H9 (cell line): ENCODE measurements around the gene TEX54. TPM values are rescaled to one million over a fixed set of nuclear protein-coding genes. Genes with fewer than 3 reads are reported as not detected.
A peak's percentile ranks its signal among the peaks of the same experiment; 100 is the strongest.
"Not testable (repeated sequence)": the region's sequence is repeated elsewhere in the genome, so short reads cannot be mapped to it uniquely, and the experiment has no call there.

Experiments used
- DNase-seq: peaks from one replicate; pipeline ENCODE4 v3.0.0-alpha.2; 2017
- H2AFZ ChIP-seq: one replicate; pipeline ENCODE4 v1.6.1; 2013; ENCODE audit warnings: mild to moderate bottlenecking, low read length, control low read depth, moderate library complexity
- H2AK5ac ChIP-seq: 2 replicates; pipeline ENCODE4 v1.6.1; 2013; ENCODE audit warnings: low read length, control low read depth, mixed read lengths; ENCODE audit not compliant: insufficient read length
- H2BK120ac ChIP-seq: one replicate; pipeline ENCODE4 v1.6.1; 2013; ENCODE audit warnings: low read depth, mild to moderate bottlenecking, low read length, control low read depth, inconsistent platforms; ENCODE audit not compliant: poor library complexity, severe bottlenecking
- H2BK12ac ChIP-seq: 2 replicates; pipeline ENCODE4 v1.6.1; 2013; ENCODE audit warnings: low read length, control low read depth, mixed read lengths, low read depth; ENCODE audit not compliant: insufficient read length
- H2BK15ac ChIP-seq: 2 replicates; pipeline ENCODE4 v1.6.1; 2013; ENCODE audit warnings: low read depth, low read length, control low read depth
- H2BK20ac ChIP-seq: one replicate; pipeline ENCODE4 v1.6.1; 2013; ENCODE audit warnings: low read depth, mild to moderate bottlenecking, low read length, control low read depth, inconsistent platforms; ENCODE audit not compliant: poor library complexity, severe bottlenecking
- H2BK5ac ChIP-seq: 2 replicates; pipeline ENCODE4 v1.6.1; 2013; ENCODE audit warnings: low read length, control low read depth, mixed read lengths; ENCODE audit not compliant: insufficient read length
- H3K14ac ChIP-seq: 2 replicates; pipeline ENCODE4 v1.6.1; 2013; ENCODE audit warnings: low read length, control low read depth; ENCODE audit not compliant: insufficient read depth
- H3K18ac ChIP-seq: 2 replicates; pipeline ENCODE4 v1.6.1; 2013; ENCODE audit warnings: low read depth, mild to moderate bottlenecking, mixed read lengths, low read length, control low read depth; ENCODE audit not compliant: insufficient read length
- H3K23ac ChIP-seq: 2 replicates; pipeline ENCODE4 v1.6.1; 2013; ENCODE audit warnings: low read length, control low read depth, mixed read lengths, low read depth; ENCODE audit not compliant: insufficient read length
- H3K23me2 ChIP-seq: 2 replicates; pipeline ENCODE4 v1.6.1; 2013; ENCODE audit warnings: low read depth, mild to moderate bottlenecking, mixed read lengths, low read length, control low read depth; ENCODE audit not compliant: insufficient read length, poor library complexity, severe bottlenecking
- H3K27ac ChIP-seq: 2 replicates; pipeline ENCODE4 v1.5.1; 2013; ENCODE audit warnings: low read length, control low read depth, mixed read lengths, low read depth; ENCODE audit not compliant: insufficient read length
- H3K27me3 ChIP-seq: 2 replicates; pipeline ENCODE4 v1.6.1; 2013; ENCODE audit warnings: low read length, control low read depth, inconsistent platforms; ENCODE audit not compliant: insufficient read depth
- H3K4ac ChIP-seq: 2 replicates; pipeline ENCODE4 v1.6.1; 2013; ENCODE audit warnings: low read depth, mild to moderate bottlenecking, control low read depth, inconsistent platforms, low read length, moderate library complexity
- H3K4me1 ChIP-seq: 2 replicates; pipeline ENCODE4 v1.6.1; 2013; ENCODE audit warnings: low read length, control low read depth, inconsistent platforms; ENCODE audit not compliant: insufficient read depth
- H3K4me2 ChIP-seq: 2 replicates; pipeline ENCODE4 v1.6.1; 2013; ENCODE audit warnings: low read length, control low read depth, mixed read lengths; ENCODE audit not compliant: insufficient read length, insufficient read depth
- H3K56ac ChIP-seq: 2 replicates; pipeline ENCODE4 v1.6.1; 2013; ENCODE audit warnings: low read depth, mild to moderate bottlenecking, mixed read lengths, low read length, control low read depth; ENCODE audit not compliant: insufficient read length
- H3K79me1 ChIP-seq: 2 replicates; pipeline ENCODE4 v1.6.1; 2013; ENCODE audit warnings: low read depth, mild to moderate bottlenecking, moderate library complexity, low read length, control low read depth, inconsistent platforms; ENCODE audit not compliant: insufficient read depth, poor library complexity, severe bottlenecking
- H3K79me2 ChIP-seq: 2 replicates; pipeline ENCODE4 v1.6.1; 2013; ENCODE audit warnings: low read length, control low read depth, inconsistent platforms; ENCODE audit not compliant: insufficient read depth
- H3K9ac ChIP-seq: 2 replicates; pipeline ENCODE4 v1.6.1; 2013; ENCODE audit warnings: low read length, control low read depth, mixed read lengths; ENCODE audit not compliant: insufficient read length; ENCODE audit errors: extremely low read depth
- H3K9me3 ChIP-seq: one replicate; pipeline ENCODE4 v1.6.1; 2013; ENCODE audit warnings: low read depth, low read length, inconsistent platforms; ENCODE audit not compliant: control insufficient read depth
- H3T11ph ChIP-seq: one replicate; pipeline ENCODE4 v1.6.1; 2013; ENCODE audit warnings: mild to moderate bottlenecking, low read length, control low read depth, inconsistent platforms
- H4K20me1 ChIP-seq: one replicate; pipeline ENCODE4 v1.6.1; 2013; ENCODE audit not compliant: control insufficient read depth, insufficient read length, insufficient read depth
- H4K5ac ChIP-seq: 2 replicates; pipeline ENCODE4 v1.6.1; 2013; ENCODE audit warnings: low read depth, mild to moderate bottlenecking, mixed read lengths, low read length, control low read depth; ENCODE audit not compliant: insufficient read length
- H4K8ac ChIP-seq: replicated peaks from 2 replicates; pipeline ENCODE4 v1.6.1; 2013; ENCODE audit warnings: low read length, control low read depth, mixed read lengths, low read depth; ENCODE audit not compliant: insufficient read length
- H4K91ac ChIP-seq: 2 replicates; pipeline ENCODE4 v1.6.1; 2013; ENCODE audit warnings: low read depth, mild to moderate bottlenecking, moderate library complexity, mixed read lengths, low read length, control low read depth; ENCODE audit not compliant: insufficient read length
- H3K27ac Mint-ChIP-seq, 3 experiments: 2 replicates in 2 of 3; 3 replicates in 1 of 3; pipeline ENCODE4 v1.8.0; 2020 to 2021; ENCODE audit warnings: mixed read lengths in 3 of 3, mild to moderate bottlenecking in 1 of 3, moderate library complexity in 1 of 3
- H3K27me3 Mint-ChIP-seq: 2 replicates; pipeline ENCODE4 v1.8.0; 2021; ENCODE audit warnings: low read depth, mild to moderate bottlenecking, moderate library complexity, mixed read lengths
- H3K36me3 Mint-ChIP-seq, 3 experiments: 2 replicates in 2 of 3; 3 replicates in 1 of 3; pipeline ENCODE4 v1.8.0; 2020 to 2021; ENCODE audit warnings: low read depth in 3 of 3, mixed read lengths in 3 of 3; ENCODE audit not compliant: insufficient read depth in 1 of 3
- H3K4me1 Mint-ChIP-seq, 2 experiments: 2 replicates each; pipeline ENCODE4 v1.8.0; 2020; ENCODE audit warnings: mixed read lengths in 2 of 2
- H3K4me3 Mint-ChIP-seq, 2 experiments: 2 replicates in 1 of 2; 3 replicates in 1 of 2; pipeline ENCODE4 v1.8.0; 2020 to 2021; ENCODE audit warnings: mild to moderate bottlenecking in 2 of 2, mixed read lengths in 2 of 2, moderate library complexity in 1 of 2
- H3K9me3 Mint-ChIP-seq, 2 experiments: 2 replicates in 1 of 2; 3 replicates in 1 of 2; pipeline ENCODE4 v1.8.0; 2020; ENCODE audit warnings: mild to moderate bottlenecking in 2 of 2, mixed read lengths in 2 of 2, moderate library complexity in 1 of 2
- WGBS: extraction: QIAGEN DNeasy Blood & Tissue Kit; methylation state at CpG from one replicate; pipeline ENCODE4 v1.1.7; 2013; ENCODE audit warnings: missing lambda C conversion rate, low lambda C conversion rate, mixed read lengths; ENCODE audit not compliant: insufficient read length; ENCODE audit errors: extremely low coverage; 5-methylcytosine and 5-hydroxymethylcytosine counted together
- total RNA-seq: library from RNA; stranded (reverse); gene quantifications from 2 replicates; pipeline ENCODE4 v1.2.1, GENCODE V29; 2021
- TF ChIP-seq, protein P1 (sequence below): fragments of 200-600 bp; sonication (generic); conservative IDR thresholded peaks from 3 replicates; pipeline ENCODE4 v1.8.0; 2021; ENCODE audit warnings: antibody characterized with exemption, mild to moderate bottlenecking

Gene TEX54
- total RNA-seq, 1 experiment from 2014 or later = 1.2 TPM

DNA sequence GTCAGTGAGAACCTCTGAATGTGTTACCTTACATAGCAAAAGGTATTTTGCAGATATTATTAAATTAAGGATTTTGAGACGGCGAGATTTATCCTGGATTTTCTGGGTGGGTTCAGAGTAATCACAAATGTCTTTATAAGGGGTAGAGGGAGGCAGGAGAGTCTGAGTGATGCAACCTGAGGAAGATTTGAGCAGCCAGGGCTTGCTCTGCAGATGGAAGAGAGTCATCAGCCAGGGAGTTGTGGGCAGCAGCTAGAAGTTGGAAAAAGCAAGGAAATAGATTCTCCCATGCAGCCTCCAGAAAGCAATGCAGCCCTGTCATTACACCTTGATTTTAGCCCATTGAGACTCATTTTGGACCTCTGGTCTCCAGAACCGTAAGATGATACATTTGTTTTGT, 10.8 kb upstream of the TEX54 start:
- Mint-ChIP-seq H3K4me3 (no peak overlapping the region; a peak in 1 of 5 replicates), H3K4me1 (peaks cover 11 to 19% of the 10 kb centered on the region in 2 experiments), H3K36me3 (peaks cover 2 to 8% (median 8%) of the 10 kb centered on the region in 3 experiments; a peak in 5 of 7 replicates), H3K9me3 (peaks cover 4 to 19% of the 10 kb centered on the region in 2 experiments), H3K27ac (peak overlapping the region in 2 of 3 experiments; percentile 2 to 41; a peak in 3 of 7 replicates), H3K27me3 (no peaks in the 10 kb centered on the region; the same call in 1 of the 2 replicates)
- TF ChIP-seq, protein P1, sequence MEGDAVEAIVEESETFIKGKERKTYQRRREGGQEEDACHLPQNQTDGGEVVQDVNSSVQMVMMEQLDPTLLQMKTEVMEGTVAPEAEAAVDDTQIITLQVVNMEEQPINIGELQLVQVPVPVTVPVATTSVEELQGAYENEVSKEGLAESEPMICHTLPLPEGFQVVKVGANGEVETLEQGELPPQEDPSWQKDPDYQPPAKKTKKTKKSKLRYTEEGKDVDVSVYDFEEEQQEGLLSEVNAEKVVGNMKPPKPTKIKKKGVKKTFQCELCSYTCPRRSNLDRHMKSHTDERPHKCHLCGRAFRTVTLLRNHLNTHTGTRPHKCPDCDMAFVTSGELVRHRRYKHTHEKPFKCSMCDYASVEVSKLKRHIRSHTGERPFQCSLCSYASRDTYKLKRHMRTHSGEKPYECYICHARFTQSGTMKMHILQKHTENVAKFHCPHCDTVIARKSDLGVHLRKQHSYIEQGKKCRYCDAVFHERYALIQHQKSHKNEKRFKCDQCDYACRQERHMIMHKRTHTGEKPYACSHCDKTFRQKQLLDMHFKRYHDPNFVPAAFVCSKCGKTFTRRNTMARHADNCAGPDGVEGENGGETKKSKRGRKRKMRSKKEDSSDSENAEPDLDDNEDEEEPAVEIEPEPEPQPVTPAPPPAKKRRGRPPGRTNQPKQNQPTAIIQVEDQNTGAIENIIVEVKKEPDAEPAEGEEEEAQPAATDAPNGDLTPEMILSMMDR = no peak
- no peak overlapping the region for H4K91ac ChIP-seq
- no peak overlapping the region for H2AFZ ChIP-seq
- H3K4me2 ChIP-seq = no peak overlapping the region
- no peak overlapping the region for H3T11ph ChIP-seq
- H3K18ac ChIP-seq = no peak overlapping the region
- no peak overlapping the region for H3K14ac ChIP-seq
- H2BK12ac ChIP-seq = no peak overlapping the region
- no peak for DNase-seq
- H3K79me2 ChIP-seq = peaks cover 4% of the 10 kb centered on the region; the same call in 1 of the 2 replicates
- H3K79me1 ChIP-seq = no peaks in the 10 kb centered on the region
- no peak overlapping the region for H3K56ac ChIP-seq
- no peak overlapping the region for H3K23ac ChIP-seq
- no peaks in the 10 kb centered on the region for H3K27me3 ChIP-seq
- H4K8ac ChIP-seq = no peak overlapping the region
- H2BK20ac ChIP-seq = no peak overlapping the region
- H2BK15ac ChIP-seq = no peak overlapping the region
- H3K27ac ChIP-seq = no peak overlapping the region
- no peak overlapping the region for H3K9ac ChIP-seq
- no peak overlapping the region for H2BK120ac ChIP-seq
- H2BK5ac ChIP-seq = no peak overlapping the region
- H3K4me1 ChIP-seq = no peaks in the 10 kb centered on the region
- no peaks in the 10 kb centered on the region for H3K9me3 ChIP-seq
- peaks cover 18% of the 10 kb centered on the region for H3K23me2 ChIP-seq
- no CpG with 5 or more reads among the region's 3 CpGs for WGBS
- H4K20me1 ChIP-seq = no peaks in the 10 kb centered on the region
- H4K5ac ChIP-seq = no peak overlapping the region
- no peak overlapping the region for H2AK5ac ChIP-seq
- no peak overlapping the region for H3K4ac ChIP-seq

DNA sequence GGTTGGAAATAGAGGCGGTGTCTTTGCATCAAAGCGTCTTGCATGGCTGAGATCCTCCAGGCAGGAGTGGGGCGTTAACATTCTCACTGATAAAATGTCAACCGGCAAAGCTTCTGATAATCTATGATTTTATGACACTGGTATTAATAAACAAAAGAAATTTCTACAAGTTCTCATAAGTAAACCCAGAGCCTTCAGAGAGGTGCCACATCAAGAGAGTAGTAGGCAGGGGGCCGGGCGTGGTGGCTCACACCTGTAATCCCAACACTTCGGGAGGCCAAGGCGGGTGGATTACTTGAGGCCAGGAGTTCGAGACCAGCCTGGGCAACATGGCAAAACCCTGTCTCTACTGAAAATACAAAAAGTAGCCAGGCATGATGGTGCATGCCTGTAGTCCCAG, 10.2 kb upstream of the TEX54 start:
- H3T11ph ChIP-seq, H3K27me3 Mint-ChIP-seq, H3K18ac ChIP-seq, H2BK12ac ChIP-seq, H2BK120ac ChIP-seq, H2BK20ac ChIP-seq, DNase-seq, H3K27ac Mint-ChIP-seq, H3K79me1 ChIP-seq, H2BK5ac ChIP-seq, H3K4me3 Mint-ChIP-seq, H3K36me3 Mint-ChIP-seq, H3K4ac ChIP-seq, H3K27me3 ChIP-seq, H4K8ac ChIP-seq, H4K20me1 ChIP-seq, H2BK15ac ChIP-seq, H3K9me3 ChIP-seq, H2AK5ac ChIP-seq, H2AFZ ChIP-seq, H3K23ac ChIP-seq, H3K79me2 ChIP-seq, H3K56ac ChIP-seq, H4K5ac ChIP-seq, H4K91ac ChIP-seq, H3K4me1 ChIP-seq: not testable (repeated sequence)
- peaks cover 4 to 17% of the 10 kb centered on the region in 2 experiments for H3K9me3 Mint-ChIP-seq
- H3K9ac ChIP-seq = peak overlapping the region; percentile 50
- H3K23me2 ChIP-seq = peaks cover 18% of the 10 kb centered on the region
- WGBS = no CpG with 5 or more reads among the region's 9 CpGs
- peak overlapping the region; percentile 80 for H3K27ac ChIP-seq
- 0 out of 2 replicates have a peak overlapping the region, but pooled peaks have one; percentile 92 for H3K14ac ChIP-seq
- H3K4me2 ChIP-seq = peak overlapping the region; percentile 63
- peaks cover 11 to 19% of the 10 kb centered on the region in 2 experiments for H3K4me1 Mint-ChIP-seq
